ENCODE measurements around the gene CLNS1A. TPM values are rescaled to one million over a fixed set of nuclear protein-coding genes. Genes with fewer than 3 reads are reported as not detected.
"Not testable (repeated sequence)": the region's sequence is repeated elsewhere in the genome, so short reads cannot be mapped to it uniquely, and the experiment has no call there.

Gene CLNS1A
- polyA plus RNA-seq, 12 donors: 78.7 to 151 (median 130) TPM; not detected in 1

GRCh38 chr11:77636731-77637344, 756 bp downstream of the CLNS1A start:
- no peak for DNase-seq

- not testable (repeated sequence) for DNase-seq
These were observed 3.7 kb downstream of the CLNS1A start for GRCh38 chr11:77633926-77634325.

DNA sequence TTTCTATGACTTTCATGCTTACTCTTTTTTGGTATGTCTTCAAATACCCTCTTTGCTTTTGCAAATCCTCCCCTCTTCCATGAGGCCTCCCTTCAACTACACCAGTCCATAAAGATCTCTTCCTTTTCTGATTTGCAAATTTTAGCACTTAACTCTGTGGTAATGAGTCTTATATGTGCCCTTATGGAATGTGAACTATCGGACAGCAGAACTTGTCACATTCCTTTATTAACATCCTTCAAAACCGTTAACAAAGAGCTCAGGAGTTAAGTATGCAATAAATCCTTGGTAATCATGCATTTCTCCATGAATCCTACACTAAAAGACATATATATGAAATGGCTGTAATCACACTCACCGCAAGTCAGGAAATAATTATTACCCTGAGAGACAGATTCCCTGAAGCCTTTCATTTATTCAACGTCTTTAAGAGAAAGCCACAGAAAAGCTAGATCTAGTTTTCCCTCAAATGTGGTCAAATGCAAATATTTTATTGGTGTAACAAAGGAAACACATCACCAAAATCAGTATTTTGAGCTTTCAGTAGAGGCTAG, 7.4 kb downstream of the CLNS1A start:
- DNase-seq: no peak

DNA sequence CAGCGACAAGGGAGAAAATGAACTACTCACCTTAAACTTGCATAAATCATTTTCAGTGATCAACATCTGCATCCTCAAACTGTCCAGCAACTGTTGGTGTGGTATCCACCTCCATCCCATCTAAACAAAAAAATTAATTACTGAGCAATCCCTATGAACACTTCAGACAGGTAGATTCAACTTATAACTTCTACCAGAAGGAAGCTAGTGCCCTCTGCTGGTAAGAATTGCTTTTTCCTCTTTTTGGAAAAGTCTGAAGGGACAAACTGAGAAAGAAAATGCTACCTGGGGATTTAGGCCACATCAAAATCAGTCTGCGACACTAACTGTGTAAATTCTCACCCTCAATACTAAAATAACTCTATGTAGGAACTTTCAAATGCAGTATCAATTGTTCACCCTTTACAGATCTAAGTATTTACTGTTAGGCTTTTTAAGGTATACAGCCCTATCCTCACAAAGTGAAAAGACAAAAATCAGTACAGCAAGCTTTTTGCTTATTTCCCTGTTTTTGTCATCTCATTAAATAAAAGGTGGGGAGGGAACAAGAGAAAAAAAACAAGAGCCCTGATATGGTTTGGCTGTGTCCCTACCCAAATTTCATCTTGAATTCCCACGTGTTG, 17.9 kb downstream of the CLNS1A start:
- DNase-seq: peak; percentile 38

GRCh38 chr11:77617892-77618291, 19.7 kb downstream of the CLNS1A start:
- no peak for DNase-seq

DNA sequence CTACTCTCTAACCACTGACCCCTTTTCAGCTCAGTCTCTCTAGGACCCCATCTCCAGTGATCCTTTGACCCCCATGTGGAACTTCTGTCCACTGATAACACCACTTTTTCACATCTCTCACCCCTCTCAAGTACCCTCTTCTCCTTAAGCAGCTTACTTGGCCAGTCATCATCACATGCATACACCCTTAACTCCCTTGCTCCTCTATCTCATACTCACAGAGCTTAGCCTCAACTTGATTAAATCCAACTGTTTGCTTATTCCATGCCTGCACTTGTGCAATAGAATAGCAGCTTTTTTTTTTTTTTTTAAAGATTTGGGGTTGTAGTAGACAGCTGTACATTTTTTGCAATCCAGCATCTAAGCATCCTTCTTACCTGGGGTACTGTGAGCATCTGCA, 25.7 kb downstream of the CLNS1A start:
- DNase-seq: no peak

DNA sequence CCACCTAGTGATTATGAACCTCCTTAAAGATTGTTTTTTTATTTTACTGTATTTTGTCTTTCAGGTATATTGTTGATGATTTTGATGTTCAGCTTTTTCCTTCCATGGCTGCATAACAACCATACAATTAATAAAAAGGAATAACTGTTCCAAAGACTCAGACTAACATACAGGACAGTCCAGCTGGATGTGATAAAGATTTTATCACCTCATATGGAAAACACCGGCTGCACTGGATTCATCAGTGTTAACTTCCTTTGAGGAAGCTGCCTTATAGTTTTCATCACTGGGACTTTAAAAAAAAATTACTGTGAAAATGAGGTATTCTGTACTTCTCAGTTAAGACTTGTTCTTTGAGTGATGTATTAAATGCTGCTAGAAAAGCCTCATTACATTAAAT, 28.4 kb downstream of the CLNS1A start:
- DNase-seq: no peak

GRCh38 chr11:77604281-77604680, 33.3 kb downstream of the CLNS1A start:
- DNase-seq: no peak

- no peak for DNase-seq
These were observed 35.1 kb downstream of the CLNS1A start for GRCh38 chr11:77602381-77603088.

DNA sequence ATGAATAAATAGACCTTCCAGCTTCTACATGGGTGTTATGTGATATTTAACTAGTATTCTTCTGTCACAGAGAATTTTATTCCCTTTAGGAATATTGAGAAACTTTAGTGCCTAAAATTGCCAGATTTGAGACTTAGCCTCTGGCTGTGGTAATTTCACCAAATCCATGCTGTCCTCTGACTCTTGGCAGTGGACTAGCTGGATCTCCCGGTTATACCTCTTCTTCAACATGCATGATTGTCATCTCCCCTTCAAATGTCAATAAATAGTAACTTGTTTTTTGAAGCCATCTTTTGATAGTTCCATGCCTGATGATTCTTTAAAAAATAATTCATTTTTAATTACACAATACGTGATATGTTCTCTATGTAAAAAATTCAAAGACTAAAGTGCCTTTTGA, 39.4 kb downstream of the CLNS1A start:
- no peak for DNase-seq

DNA sequence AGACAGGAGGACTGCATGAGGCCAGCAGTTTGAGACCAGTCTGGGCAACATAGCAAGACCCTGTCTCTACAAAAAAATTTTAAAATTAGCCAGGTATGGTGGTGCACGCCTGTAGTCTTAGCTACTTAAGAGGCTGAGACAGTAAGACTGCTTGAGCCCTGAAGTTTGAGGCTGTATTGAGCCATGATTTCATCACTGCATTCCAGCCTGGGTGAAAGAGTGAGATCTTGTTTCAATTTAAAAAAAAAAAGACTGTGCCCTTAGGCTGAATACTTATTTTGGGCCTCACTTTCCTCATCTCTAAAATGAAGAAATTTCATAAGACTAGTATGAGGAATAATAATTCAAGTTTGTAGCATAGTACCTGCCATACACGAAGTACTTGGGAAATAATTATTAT, 41.0 kb downstream of the CLNS1A start:
- DNase-seq: no peak

- no peak for DNase-seq
These were observed 43.7 kb downstream of the CLNS1A start for GRCh38 chr11:77593883-77594282.

DNA sequence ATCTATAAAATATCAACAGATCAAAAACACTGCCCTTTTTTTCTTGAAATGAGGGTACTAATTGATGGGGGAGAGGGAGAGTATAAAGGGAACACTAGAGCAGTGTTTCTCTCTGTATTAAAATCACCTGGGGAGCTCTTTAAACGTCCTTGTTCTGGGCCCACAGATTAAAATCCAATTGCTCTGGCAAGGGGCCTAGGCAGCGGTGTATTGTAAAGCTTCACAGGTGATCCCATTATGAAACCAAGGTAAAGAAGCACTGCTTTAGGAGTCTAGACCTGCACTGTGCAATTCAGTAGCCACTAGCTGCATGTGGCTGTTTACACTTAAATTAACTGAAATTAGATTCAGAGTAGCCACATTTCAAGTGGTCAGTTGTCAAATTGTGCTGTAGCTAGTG, 44.9 kb downstream of the CLNS1A start:
- DNase-seq: no peak

DNA sequence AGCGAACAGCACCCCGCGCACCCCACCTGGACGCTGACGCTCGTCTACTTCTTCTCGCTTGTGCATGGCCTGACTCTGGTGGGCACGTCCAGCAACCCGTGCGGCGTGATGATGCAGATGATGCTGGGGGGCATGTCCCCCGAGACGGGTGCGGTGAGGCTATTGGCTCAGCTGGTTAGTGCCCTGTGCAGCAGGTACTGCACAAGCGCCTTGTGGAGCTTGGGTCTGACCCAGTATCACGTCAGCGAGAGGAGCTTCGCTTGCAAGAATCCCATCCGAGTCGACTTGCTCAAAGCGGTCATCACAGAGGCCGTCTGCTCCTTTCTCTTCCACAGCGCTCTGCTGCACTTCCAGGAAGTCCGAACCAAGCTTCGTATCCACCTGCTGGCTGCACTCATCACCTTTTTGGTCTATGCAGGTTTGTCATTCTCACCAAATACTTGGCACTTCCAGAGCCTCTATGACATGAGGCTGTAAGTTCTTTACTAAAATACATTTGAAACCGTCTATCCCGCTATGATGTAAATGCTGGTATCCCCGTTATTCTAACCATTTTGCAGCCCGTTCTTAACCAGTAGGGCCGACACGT, 47.3 kb downstream of the CLNS1A start:
- peak; percentile 41 for DNase-seq

GRCh38 chr11:77589521-77590193, 47.9 kb downstream of the CLNS1A start, which contains the start of gene AQP11:
Gene AQP11 (plus strand): TSS chr11:77589953. CDS start chr11:77589993, 40 bp downstream.
- peak; percentile 85 for DNase-seq

DNA sequence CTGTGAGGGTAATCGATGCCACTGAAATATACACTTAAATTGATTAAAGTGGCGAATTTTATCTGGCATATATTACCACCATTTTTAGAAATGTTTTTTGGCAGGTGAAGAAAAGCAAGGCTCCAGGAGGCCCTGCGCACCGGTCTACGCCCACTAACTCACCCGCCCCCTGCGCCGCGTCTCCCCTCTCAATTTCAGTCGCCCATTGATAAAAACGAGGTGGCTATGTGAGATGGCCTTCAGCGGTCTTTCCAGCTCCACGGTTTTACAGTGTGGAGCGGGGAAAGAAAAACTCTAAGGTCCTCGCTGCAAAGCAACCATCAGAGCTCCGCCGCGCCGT, 48.4 kb downstream of the CLNS1A start:
- DNase-seq: no peak

DNA sequence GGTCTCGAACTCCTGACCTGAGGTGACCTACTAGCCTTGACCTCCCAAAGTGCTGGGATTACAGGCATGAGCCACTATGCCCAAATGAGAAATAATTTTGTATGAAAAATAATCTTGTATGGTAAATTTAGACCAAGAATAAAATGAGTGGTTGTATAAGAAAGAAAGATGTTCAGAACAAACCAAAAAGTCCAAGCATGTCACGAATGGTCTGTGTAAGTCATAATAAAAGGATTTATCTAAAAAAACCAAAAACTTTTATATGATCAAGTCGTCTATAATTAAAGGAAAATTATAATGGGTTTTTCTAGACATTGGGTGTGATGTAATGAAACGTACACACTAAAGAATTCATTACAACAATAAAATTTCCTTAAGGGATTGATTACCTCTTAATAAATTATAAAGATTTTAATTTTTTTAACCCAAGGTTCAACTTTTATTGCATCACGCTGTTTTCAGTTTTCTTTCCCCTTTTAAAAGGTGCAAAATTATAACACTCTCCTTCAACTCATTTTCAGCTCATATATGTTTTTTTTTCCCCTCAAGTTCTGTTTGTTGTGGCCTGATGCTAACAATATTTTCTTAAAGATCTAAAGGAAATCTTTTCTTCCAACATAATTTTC, 56.8 kb downstream of the CLNS1A start:
- no peak for DNase-seq

DNA sequence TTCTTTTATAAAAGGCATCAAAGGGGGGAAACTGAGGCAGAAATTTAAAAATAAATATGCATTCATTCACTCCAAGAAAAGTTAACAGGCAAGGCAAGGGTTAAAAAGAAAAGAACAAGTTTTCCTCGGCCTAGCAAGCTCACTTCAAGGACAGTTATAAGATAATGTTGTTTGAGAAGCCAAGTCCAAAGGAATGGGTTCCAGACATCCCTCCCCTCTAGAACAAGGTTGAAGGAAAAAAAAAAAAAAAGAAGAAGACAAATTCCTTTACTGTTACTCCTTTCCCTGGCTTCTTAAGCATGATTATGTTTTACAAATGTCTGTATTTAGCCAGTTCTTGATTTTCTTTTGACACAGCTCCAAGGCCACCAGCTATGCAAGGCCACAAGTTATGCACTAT, 62.2 kb downstream of the CLNS1A start:
- not testable (repeated sequence) for DNase-seq

GRCh38 chr11:77570896-77571295, 66.7 kb downstream of the CLNS1A start:
- DNase-seq: not testable (repeated sequence)

DNA sequence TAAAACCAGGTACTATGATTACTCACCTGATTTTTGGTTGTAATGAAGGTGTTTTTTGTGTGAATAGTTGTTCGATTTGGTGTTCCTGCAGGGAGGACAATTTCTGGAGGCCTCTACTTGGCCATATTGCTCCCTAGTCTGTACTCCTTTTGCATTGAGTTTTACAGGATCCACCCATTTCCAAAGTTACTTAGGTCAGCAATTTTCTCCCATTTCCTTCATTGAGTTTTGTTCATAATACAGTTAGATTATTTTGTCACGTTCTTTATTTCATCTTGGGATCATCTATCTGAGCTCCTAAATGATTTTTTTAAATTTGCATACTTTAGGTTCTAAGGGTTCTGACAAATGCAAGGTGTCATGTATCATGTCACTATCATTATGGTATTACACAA, 67.9 kb downstream of the CLNS1A start:
- no peak for DNase-seq

DNA sequence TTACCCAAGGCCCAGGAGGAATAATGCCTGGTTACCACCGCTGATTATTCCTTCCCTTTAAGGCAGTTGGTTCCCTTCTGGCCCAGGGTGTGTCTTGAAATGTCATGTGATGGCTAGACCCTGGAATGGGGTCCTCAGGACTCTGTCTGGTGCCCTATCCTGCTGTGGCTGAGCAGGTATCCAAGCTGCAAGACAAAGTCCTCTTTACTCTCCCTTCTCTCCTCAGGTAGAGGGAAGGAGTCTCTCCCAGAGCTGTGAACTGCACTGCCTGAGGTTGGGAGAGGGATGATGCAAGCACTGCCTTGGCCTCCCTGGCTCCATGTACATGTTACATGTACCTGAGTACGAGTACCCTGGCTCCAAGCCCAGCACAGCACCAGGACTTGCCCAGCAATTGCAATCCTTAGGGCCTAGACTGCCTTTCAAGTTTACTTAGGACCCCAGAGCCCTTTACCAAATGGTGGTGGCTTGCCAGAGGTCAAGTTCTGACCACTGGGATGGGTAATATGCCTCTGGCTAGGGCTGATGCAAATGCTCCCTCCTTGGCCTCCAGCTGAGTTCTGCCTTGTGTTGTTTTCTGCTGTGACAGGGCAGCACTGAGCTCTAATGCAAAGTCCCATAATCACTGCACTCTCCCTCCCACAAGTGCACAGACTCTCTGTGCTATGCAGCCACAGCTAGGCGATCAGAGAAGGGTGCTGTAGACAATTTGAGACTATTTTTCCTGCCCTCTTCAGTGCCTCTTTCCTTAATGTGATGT, 68.5 kb downstream of the CLNS1A start:
- DNase-seq: no peak

All from muscle of arm (tissue), 12 donors.